HG02884 (cell line): ENCODE measurements around the gene AK9.

Experiments used
- ATAC-seq: cut with Tn5 transposase; IDR thresholded peaks from one replicate; pipeline ENCODE4 v1.9.1; 2021; ENCODE audit warnings: mild to moderate bottlenecking, moderate library complexity; ENCODE audit not compliant: unreplicated experiment

Gene AK9

DNA sequence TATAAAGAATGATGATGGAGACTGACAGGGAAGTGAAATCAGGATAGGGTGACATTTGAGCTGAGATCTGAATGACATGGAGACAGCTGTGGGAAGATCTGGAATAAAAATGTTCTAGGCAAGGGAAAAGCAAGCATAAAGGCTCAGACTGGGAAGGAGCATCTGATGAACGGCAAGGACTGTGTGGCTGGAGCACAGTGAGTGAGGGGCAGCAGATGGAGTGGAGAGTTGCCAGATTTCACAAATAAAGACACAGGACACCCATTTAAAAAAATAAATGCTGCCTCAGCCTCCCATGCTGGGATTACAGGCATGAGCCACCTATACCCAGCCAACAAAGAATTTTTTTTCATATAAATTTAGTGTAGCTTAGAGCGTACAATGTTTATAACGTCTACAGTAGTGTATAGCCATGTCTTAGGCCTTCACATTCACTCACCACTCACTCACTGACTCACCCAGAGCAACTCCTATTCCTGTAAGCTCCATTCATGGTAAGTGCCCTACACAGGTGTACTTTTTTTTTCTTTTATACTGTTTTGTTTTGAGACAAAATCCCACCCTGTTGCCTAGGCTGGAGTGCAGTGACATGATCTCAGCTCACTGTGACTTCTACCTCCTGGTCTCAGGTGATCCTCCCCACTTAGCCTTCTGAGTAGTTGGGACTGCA, 205.6 kb downstream of the AK9 start:
- ATAC-seq, result no peak

DNA sequence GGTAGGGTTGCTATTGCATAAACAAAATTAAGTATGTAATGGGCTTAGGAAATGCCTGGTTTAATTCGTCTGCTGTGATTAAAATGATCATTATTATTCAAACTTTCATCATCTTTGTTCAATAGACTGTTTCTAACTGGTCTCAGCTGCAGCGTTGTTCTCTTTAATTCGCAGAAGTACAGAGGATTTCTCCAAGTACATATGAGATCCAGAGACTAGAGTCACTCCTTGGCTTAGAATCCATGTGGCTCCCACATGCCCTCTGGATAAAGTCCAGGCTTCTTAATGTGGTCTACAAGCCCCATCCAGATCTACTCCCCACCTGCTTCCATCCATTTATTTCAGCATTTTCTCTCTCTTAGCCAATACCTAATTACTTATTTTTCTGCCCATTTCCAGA, 206.9 kb downstream of the AK9 start:
- no peak for ATAC-seq

DNA sequence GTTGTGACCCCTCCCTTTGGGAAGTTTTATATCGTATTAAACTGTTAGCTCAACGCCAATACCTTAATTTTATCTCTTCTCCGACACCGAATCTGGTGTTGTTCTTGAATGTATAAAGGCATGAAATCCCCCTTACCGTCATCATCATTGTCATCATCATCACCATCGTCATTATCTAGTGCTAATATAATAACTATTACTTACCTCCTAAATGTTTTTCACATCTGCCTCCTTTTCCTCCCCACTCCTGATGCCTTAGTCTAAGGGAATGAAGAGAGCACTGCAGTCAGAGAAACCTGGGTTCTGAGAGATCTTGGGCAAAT, 207.3 kb downstream of the AK9 start:
- ATAC-seq, result no peak

DNA sequence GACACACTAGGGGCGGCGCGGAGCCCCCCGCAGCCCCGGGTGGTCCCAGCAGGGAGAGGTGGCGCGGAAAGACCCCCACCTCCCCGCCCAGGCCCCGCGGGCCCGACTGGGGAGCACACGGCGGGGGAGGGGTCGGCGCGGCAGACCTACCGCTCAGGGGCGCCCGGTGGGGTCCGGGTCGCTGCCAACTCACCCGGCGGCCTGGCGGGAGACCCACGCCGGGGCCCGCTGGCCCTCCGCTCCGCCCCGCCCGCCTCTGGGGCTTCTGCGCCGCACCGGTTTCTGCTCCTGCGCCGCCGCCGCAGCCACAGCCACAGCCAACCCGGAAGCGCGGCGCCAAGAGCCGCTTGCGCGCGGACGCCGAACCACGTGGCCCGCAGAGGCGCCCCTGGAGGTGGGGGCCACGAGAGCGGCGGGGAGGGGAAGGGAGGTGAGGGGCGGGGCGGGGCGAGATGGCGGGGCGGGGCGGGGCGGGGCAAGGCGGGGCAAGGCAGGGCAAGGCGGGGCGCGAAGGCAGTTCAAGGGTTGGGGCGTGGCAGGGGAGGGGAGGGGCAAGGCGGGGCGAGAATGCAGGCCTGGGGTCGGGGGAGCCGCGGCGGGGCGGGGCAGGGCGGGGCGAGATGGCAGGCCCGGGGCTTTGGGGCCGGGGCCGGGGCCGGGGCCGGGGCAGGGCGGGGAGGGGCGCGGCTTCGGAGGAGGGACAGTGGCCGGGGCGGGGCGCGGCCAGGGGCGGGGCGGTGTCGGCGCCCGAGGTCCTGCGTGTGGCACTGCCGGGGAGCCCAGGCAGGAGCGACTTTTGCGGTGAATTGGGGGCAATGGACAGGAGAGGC, 207.9 kb downstream of the AK9 start, which contains the start of gene ZBTB24:
TSS of gene ZBTB24 (minus strand) at position 315 of the 830 bp plus-strand sequence. CDS start 1,193 bp downstream, outside the sequence.
- ATAC-seq, result peak; percentile 85

DNA sequence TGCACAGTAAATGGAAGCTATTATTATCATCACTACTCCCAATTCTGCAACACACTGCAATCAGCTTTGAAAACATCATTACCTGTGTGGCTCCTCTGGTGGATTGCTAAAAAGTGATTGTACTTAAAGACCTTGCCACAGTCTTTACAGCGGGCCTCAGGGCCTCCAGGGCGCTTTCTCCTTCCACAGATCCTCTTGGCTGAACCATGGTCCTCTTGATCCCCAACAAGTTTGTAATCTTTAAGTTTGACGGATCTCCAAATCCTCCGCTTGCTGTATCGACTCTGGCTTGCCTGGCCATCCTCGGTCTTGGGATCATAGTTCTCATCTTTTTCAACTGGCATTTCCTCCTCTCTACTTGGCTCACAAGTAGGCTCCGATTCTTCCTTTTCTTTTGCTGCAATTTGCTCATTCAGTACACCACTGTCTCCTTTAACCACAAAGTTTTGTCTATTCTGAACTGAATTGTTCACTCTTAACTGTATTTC, 210.0 kb downstream of the AK9 start:
- ATAC-seq, result no peak

DNA sequence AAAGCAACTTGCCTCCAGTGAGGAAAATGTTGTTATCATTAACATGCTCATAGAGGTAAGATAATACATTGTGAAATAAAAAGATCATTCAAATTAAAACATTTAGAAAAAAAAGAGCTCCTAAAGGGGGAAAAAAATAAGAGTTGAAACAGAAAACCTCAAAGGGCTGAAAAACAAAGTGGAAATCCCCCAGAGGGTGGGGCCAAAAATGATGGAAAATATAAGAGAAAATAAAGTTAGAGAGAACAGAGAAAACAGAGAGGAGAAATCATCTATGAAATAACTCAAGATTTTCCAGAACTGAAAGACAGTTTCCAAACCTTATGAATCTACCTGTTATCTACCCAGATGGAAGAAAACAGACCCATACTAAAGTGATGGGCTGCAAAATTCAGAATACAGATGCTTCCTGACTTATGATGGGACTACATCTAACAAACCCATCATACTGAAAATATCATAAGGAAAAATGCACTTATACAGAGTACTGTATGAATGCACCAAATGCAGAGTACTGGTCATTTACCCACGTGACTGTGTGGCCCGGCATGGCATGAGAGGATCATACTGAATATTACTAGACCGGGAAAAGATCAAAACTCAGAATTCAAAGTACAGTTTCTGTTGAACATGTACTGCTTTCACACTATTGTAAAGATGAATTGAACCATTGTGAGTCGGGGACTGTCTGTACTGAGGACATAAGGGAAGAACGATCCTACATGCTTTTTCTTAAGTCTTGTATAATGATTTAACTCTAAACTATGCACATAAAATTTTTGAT, 212.0 kb downstream of the AK9 start:
- ATAC-seq, result no peak

DNA sequence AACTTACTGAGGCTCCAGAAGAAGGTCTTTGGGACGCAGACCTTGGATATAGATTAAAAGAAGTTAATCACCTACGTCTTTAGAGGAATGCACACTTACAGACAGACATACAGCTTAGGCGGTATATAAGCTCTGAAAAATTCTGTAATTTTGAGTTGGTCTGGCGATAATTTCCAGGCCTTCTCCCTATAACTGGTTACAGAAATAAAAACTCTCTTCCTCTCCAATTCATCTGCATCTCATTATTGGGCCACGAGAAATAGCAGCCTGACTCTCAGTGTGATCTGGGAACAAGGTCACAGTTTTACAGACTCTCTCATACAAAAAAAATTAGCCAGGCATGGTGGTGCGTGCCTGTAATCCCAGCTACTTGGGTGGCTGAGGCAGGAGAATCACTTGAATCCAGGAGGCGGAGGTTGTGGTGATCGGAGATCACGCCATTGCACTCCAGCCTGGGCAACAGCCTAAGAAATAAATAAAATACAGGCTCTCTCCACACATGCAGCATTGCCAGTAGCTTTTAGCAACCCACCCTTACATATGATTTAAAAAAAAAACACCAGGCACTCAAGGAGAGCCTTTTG, 212.7 kb downstream of the AK9 start:
- no peak for ATAC-seq

DNA sequence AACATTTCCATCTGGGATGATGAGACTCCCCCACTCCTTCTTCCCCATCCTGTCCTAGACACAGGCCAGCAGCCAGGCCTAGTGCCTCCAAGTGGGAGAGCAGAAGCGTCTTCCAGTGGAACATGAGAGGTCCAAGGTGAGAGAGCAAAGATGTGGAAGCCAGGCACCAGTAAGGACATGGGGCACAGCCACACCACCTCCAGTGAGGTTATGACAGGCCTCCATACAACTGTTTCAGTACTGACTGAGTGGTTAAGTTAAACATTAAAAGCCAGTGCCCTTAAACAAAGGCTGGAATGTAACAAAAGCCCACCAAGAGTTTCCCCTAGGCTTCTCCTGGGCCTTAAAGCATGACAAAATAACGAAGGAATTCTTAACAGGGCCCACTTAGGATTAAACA, 213.3 kb downstream of the AK9 start:
- no peak for ATAC-seq

DNA sequence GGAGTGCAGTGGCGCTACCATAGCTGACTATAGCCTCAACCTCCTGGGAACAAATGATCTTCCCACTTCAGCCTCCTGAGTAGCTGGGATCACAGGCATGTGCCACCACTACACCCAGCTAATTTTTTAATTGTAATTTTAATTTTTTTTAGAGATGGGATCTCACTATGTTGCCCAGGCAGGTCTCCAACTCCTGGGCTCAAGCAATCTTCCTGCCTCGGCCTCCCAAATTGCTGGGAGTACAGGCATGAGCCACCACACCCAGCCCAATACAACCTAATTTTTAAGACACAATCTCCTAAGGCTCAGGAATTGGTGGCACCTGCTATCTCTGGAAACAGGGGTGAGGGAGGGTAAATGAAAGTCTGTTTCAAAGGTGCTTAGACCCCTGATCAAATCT, 213.8 kb downstream of the AK9 start:
- ATAC-seq, result no peak

DNA sequence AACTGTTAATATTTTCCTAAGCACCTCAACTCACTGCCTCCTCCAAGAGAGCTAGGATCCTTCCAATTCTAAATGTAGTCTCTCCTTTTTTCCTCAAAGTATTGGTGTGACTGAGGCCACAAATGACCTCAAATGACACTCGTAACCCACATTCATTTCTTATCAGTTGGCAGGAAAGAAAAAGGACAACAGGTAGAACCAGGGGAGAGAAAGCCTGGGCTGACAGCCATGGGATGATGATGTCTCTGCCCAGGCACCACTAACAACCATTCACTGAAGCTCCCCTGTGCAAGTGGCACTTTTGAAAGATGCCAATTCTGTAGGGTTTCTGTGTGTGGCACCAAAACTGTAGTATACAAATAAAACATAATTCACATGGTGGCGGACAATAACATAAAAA, 215.4 kb downstream of the AK9 start:
- no peak for ATAC-seq

DNA sequence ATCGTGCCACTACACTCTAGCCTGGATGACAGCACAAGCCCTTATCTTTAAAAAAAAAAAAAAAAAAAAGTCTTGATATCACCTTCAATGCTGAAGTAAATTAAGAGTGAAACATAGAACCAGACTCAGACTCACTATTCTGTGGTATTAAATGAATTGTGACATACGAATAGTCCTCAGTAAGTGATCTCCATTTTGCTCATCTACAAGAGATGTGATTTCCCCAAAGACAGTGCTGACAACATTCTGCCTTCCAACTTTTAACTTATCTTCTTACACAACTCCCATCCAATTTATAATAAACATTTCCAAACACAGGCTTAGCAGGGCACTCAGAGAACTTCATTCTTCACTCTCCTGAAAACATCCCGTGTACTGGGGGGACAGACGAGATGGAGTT, 216.0 kb downstream of the AK9 start:
- no peak for ATAC-seq

DNA sequence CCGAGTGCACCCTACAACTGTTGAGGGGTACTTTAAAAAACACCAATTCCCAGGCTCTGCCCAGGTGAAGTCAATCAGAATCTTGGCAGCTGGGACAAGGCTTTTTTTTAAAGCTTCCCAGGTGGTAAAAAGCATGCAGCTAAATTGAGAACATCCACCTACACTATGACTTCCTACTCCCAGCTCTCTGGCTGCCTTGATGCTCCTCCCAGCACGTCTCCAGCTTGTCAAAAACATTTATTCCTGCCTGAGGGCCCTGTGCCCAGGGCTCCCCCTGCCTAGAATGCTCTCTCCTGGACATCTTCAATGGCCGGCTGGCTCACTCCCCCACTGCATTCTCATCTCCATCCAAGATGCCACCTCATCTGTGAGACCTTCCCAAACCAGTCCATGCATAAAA, 217.9 kb downstream of the AK9 start:
- no peak for ATAC-seq

DNA sequence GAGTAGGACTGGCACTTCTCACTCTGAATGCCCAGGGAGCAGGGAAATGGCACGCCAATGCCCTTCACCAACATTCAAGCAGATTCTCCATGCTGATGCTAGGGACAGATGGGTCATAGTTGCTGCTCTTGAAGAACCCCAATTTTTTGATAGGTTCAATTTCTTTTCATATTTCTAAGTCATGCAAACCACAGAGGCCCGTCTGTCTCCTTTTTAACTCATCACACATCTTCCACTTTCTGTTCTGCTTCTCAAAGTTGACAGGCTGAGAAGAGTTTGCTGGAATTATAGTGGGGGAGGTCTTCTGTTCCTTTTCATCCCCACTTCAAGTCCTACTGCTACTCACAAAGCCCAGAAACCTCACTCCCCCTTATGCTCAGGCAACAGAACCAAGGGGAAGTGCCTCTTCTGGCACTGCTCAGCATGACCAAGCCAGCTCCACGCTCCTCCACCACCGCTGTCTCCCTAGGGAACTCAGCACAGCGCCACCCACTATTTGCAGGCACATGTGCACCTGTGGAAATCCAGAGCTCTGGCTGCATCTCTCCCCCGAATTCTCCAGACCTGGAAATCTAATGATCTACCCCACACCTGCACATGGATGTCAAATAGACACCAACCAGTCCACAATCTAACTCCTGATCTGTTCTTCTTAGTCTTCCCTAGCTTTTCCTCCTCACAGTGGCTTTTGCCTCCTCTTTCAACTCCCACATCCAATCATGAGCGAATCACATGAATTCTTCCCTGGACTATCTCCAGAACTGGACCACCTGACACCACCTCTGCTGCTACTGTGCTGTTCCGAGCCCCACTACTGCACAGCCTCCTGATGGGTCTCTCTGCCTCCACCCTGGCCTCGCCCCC, 218.6 kb downstream of the AK9 start:
- ATAC-seq, result no peak

DNA sequence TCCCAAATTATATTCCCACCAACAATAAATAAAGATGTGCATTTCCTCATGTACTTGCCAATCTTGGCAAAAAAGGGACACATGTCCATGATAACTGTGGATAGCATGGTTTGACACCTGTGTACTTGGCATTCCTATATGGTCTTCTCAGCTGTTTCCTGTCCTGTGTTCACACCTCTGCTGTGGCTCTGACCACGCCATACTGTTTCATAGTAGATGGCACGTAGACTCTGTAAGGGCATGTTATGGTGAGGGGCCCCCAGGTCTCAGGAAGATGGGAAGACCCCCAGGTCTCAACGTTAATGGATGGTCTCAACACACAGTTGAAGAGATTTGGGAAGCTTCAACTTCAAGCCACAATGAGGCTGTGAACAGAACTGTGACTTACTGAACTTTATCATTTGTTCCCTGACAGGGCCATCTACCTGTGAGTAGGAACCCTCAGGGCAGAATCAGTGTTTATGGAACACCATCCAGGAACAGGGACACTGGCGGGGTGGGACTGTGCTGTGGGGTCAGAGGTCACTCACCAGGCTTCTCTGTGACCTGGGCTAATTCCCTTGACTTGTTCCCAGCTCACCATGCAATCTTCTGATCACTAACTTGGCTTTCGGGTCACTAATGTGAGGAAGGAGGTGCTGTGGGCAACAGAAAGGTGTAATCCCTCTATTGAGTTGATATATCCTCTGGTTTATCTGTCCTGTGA, 219.7 kb downstream of the AK9 start:
- ATAC-seq, result no peak

DNA sequence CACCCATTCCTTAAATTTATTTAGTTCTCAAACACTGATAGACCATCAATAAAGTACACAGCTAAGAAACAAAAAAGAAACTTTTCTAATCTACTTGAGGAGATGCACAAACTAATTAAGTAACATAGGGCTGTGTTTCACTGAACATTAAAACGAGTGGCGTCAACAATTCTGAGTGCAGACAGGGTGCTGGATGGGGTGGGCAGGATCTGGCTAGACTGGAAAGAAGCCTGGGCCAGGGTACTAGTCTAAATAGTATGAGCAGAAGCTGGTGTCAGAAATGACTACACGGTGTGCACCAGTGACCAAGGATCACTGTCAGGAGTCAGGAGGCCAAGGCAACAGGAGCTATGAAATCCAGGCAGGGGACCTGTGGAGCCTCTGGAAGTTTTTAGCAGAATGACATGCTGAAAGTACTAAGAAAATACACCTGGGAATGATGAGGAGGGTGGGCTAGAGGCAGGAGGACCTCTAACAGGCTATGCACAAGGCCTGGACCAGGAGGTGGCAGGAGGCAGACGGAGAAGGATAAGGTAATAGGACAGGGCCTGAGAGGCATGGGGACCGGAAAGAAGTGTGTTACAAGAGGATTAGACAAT, 221.3 kb downstream of the AK9 start:
- no peak for ATAC-seq

DNA sequence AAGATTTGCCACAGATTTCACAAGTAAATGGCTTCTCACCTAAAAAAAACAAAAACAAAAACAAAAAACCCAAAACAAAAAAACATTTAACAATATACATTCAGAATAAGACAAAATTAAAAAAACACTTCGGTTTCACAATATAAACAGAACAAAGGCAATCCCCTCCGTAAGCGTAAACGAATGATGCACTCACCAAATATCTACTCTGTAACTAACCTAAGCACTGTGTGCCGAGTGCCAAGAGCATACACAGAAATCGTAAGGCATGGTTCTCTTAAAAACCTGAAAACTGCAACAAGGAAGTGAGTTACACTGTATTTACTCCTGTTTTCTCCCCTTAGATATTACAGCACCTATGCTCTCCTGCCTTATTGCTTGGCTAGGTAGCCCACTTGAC, 223.3 kb downstream of the AK9 start:
- no peak for ATAC-seq

DNA sequence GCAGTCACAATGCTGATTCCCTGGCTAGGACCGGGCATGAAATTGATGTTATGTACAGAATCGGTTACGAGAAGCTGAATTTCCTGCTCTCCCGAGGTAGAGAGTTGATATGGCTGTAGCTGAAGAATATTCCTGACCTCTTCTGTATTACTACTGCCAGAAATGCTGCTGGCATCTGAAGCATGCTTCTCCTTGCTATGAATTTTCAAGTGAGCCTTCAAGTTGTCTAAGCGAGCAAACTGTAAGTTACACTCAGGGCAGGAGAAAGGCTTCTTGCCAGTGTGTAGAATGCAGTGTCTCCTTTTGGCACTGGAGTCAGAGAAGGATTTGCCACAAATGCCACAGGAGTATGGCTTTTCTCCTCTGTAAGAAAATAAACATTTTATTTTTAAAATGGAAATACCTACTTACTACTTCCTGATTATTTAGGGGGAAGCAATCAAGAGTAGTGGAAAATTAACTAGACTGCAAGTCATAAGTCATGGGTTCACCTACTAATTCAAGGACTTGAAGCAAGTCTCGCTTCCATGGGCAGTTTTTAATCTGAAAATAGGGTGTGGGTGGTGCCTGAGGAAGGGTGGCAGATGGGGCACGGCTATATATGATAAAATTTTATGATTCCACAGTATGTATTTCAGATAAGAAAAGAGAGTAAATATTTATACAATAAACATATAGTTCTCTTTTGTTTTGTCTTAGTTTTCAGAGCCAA, 224.6 kb downstream of the AK9 start:
- ATAC-seq, result no peak

DNA sequence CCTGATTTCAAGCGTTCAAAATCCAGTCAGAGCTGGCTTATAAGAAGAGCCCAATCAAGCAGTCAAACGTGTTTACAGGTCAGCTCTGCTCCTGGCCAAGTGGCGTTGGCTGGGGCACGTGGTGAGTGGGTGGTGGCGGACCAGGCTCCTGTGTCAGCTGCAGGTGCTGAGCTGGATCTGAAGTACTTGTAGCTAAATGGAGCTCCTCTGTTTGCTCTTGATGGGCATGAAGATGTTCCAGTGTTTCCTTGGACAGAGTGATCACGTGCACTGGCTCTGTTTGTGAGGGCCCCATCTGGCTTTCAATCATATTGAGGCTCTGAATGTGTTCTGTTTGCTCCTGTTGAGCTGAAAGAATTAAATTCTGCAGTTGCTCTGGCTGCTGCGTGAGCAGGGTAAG, 225.2 kb downstream of the AK9 start:
- no peak for ATAC-seq
